Esophagus muscularis mucosa (tissue), 4 donors: ENCODE results near the gene PCDH18.

Source experiments
- CTCF ChIP-seq, 3 experiments: fragments of 200-600 bp in 2 of 3; fragments of 450-650 bp in 1 of 3; sonication (generic) in 2 of 3; IDR thresholded peaks; one replicate each; pipeline ENCODE4 v1.5.1; 2017 to 2019; ENCODE audit warnings: antibody characterized with exemption in 3 of 3, mild to moderate bottlenecking in 2 of 3, moderate library complexity in 1 of 3
- EP300 ChIP-seq: sonication (generic); formaldehyde crosslinking; IDR thresholded peaks from one replicate; pipeline ENCODE4 v1.6.1; 2017; ENCODE audit warnings: antibody characterized with exemption
- POLR2A ChIP-seq: fragments of 450-650 bp; IDR thresholded peaks from one replicate; pipeline ENCODE4 v1.6.1; 2017; ENCODE audit warnings: antibody characterized with exemption, moderate library complexity, mild to moderate bottlenecking, low read depth
- POLR2AphosphoS5 ChIP-seq, 2 donors: sonication (generic); formaldehyde crosslinking; IDR thresholded peaks; one replicate each; pipeline ENCODE4 v1.6.1; 2017; ENCODE audit warnings: antibody characterized with exemption in 2 of 2

- no peak for TF ChIP-seq EP300
- TF ChIP-seq CTCF (IDR thresholded peaks at IDR 0.05) = no peak
- no peak for TF ChIP-seq POLR2A
- TF ChIP-seq POLR2AphosphoS5 (IDR thresholded peaks at IDR 0.05) = no peak
Measured at GRCh38 chr4:137532869-137533236, 559 bp upstream of the PCDH18 start.
